Activated CD8-positive, alpha-beta memory T cell treated with anti-CD3 and anti-CD28 coated beads, Interleukin-2, amount 50 U/mL, for 1 hour (primary cell): ENCODE measurements around the gene TCHP.

Source experiments
- DNase-seq: peaks from one replicate; pipeline ENCODE4 v3.0.0-alpha.2; 2020; ENCODE audit errors: extremely low read depth

TCHP gene

DNA sequence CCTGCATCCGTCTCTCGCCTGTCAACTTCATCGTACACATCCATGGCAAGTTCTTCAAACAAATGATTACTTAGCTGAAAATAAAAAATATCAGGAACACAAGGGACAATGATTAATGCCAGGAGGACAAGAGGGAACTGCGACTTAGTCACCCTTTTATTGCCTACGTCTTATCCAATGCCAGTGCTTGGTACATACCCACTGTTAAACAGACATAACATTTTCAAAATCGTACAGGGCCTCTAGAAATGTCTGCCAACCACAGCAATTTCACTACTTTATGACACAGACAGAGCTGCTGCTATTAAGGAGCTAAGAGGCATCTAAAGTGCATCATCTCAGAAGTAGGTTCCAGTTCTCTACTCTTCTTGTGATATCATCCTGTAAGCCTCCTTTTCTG, 61.5 kb downstream of the TCHP start:
- no peak for DNase-seq

DNA sequence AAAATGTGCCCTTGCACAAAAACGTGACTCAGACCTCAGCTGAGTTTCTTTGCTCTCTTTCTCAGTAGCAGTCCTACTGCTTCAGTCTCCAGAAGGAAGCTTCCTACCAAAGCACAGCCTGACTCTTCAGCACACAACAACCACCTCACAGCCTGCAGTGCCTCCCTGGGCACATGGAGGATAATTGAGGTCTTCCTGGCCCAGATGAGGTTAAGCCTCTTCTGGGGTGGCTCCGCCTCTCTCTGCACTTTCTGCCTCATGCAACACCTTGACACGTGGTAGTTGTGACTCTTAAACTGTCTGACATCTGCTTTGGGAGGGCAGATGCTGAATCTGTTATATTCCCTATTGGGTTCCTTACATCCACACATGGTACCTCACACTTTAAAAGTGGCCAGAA, 62.3 kb downstream of the TCHP start:
- DNase-seq, result no peak

DNA sequence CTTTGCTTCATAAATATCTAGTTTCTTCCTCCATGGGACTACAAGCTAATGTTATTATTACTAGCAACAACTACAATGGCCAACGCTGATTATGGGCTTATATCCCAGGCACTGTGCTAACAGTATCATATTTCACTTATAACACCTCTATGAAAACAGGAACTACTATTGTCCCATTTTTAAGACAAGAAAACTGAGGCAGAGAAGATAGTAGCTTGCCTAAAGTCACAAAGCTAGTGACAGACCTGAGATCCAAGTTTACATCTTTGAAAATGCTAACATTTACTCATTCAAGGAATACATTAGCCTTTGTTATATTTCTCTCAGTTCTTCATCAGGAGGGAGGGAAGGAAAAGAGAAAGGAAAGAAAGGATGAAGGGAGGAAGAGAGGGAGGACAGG, 63.3 kb downstream of the TCHP start:
- no peak for DNase-seq

DNA sequence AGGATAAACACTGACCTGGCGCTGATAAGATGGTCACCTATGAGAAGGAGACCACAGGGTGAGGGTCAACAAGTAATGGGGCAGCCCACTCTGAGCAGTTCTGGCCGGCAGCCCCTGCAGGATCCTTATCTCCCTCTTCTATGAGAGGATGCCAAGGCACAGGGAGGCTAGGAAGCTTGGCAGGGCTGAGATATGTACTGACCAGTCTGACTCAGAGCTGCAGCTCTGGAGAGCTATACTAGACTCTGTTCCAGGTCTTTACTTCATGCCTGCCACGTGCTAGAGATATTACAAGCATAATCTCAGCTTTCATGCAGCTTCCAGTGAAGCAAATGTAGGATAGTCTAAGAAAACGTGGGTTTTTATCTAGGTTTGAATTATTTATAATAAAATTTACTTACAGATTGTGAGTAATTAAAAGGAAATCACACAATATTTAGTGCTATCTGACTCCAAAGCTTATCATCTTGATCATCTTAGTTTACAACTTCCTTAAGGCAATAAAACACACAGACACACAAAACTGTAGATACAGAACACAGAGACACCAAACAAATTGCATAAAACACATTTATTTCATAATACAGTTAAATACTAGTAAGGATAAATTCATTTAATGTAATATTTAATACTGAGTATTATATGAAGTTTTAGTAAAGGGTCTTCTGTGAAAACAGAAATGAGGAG, 63.8 kb downstream of the TCHP start:
- no peak for DNase-seq

DNA sequence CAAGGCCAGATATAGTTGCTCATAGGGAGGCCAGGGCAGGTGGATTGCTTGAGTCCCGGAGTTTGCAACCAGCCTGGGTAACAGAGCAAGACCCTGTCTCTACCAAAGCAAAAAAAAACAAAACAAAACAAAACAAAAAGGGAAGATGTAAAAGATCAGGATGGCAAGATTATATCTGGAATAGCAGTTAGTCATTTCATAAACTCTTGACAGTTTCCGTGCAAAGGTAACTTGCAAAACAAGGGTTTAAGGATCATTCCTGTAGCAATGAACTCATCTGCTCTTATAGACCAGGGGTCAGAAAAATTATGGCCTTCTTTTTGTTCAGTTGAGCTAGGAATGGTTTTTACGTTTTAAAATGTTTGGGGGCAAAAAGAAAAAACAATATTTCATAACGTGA, 66.5 kb downstream of the TCHP start:
- no peak for DNase-seq

GRCh38 chr12:109967383-109968031, 67.4 kb downstream of the TCHP start:
- no peak for DNase-seq
